AML-193 (cell line): ENCODE data around the gene ST6GALNAC3.
"Not testable (repeated sequence)": the region's sequence is repeated elsewhere in the genome, so short reads cannot be mapped to it uniquely, and the experiment has no call there.

Experiments used
- DNase-seq, 2 experiments: peaks; one replicate each; lab custom pipeline; 2025; lab: John Stamatoyannopoulos, UW

Gene ST6GALNAC3

GRCh38 chr1:76640723-76641122 is 566.2 kb downstream of the ST6GALNAC3 start:
- no peak for DNase-seq

GRCh38 chr1:76644139-76644538 is 569.6 kb downstream of the ST6GALNAC3 start:
- DNase-seq, result no peak

- DNase-seq, result not testable (repeated sequence)
These were observed 578.3 kb downstream of the ST6GALNAC3 start for GRCh38 chr1:76652860-76653259.

GRCh38 chr1:76657623-76658022 is 583.1 kb downstream of the ST6GALNAC3 start:
- DNase-seq, result no peak

- DNase-seq, result no peak
These were observed 584.8 kb downstream of the ST6GALNAC3 start for GRCh38 chr1:76659171-76659940.

GRCh38 chr1:76661531-76661930 is 587.0 kb downstream of the ST6GALNAC3 start:
- no peak for DNase-seq

GRCh38 chr1:76666499-76666898 is 592.0 kb downstream of the ST6GALNAC3 start:
- DNase-seq, result no peak

- no peak for DNase-seq
These were observed 593.5 kb downstream of the ST6GALNAC3 start for GRCh38 chr1:76668046-76668445.

GRCh38 chr1:76669131-76669530 is 594.6 kb downstream of the ST6GALNAC3 start:
- no peak for DNase-seq

GRCh38 chr1:76669624-76670315 is 595.2 kb downstream of the ST6GALNAC3 start:
- no peak for DNase-seq

- no peak for DNase-seq
These were observed 600.2 kb downstream of the ST6GALNAC3 start for GRCh38 chr1:76674689-76675210.

GRCh38 chr1:76677416-76678405 is 603.2 kb downstream of the ST6GALNAC3 start:
- no peak for DNase-seq

GRCh38 chr1:76679534-76680152 is 605.1 kb downstream of the ST6GALNAC3 start:
- no peak for DNase-seq

GRCh38 chr1:76680651-76681050 is 606.1 kb downstream of the ST6GALNAC3 start:
- DNase-seq, result no peak

- DNase-seq, result no peak
These were observed 607.6 kb downstream of the ST6GALNAC3 start for GRCh38 chr1:76682138-76682537.
